Activated CD8-positive, alpha-beta memory T cell treated with anti-CD3 and anti-CD28 coated beads, Interleukin-2, amount 50 U/mL, for 4 hours (primary cell): Measurements from ENCODE around the gene P3H2.

Experiments
- DNase-seq: peaks from one replicate; pipeline ENCODE4 v3.0.0-alpha.2; 2020

The P3H2 gene

DNA sequence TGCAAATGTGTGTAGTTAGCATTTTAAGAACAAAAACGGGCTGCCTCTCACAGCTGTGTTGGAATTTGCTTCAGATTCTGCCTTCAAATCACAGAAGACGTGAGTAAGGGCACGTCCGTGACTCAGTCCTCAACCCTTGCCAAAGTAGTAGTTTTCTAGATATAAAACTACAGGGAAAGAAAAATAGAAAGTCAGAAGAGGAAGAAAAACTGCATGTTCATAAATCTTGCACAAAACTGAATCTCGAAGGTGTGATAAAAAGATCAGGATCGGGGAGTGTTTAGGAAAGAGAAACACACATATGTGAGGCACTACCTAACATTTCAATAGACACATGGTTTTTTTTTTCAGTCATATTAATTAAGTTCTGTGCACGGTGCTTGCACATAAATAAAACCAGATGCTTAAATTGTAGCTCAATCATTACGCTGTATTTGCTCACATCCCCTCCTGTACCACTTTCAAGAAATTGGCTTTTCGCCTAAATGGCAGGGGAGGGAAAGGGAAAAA is 71.7 kb downstream of the P3H2 start:
- DNase-seq: no peak

DNA sequence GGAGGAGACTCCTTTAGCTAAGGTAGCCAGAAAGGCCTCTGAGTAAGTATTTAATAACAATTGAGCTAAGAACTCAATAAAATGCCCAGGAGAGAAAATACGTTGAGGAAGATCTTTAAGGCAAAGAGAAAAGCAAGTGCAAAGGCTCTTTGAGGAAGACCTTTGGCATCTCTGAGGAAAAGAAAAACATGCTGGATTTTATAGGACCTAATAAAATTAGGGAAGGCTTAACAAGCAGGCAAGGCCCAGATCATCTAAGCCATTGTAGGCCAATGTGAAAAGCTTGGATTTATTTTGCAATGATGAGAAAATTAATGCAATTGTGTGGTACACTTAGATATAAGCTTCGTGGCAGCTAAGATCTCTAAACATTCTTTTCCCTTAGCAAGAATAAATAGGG is 75.7 kb downstream of the P3H2 start:
- DNase-seq: no peak

DNA sequence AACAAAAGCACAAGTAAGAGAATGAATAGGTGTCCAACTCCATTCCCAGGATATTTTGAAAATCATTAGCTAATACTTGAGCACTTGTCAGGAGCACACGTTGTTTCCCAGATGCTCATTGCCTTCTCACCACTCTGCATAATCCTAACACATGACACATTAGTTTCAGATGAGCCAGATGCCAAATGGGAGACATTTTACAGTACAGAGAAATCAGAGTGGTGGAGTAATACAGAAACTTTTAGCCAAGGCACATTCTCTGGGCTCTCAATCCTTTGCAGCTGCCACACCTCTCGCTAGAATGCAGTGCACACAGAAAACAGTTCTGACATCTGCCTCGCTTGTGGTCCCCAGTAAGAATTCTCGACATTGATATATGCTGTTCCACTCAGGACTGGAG is 76.6 kb downstream of the P3H2 start:
- DNase-seq: no peak

DNA sequence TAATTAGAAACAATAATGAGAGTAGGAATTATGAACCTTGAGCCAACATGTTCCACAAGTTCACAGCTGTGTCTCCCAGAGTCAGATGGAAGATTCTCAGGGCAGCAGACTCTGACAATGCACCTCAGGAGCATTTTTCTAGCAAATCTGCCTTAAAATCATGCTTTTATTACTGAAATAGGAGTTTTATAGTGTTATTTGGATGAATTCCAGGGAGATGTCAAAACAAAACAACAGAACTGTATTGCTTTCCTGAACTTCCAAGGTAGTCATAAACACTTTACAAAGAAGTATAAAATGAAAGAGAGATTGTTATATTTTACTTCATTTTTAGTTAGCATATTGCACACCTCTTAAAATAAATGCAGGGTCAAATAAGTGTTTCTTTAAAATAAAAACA is 77.0 kb downstream of the P3H2 start:
- DNase-seq: no peak

DNA sequence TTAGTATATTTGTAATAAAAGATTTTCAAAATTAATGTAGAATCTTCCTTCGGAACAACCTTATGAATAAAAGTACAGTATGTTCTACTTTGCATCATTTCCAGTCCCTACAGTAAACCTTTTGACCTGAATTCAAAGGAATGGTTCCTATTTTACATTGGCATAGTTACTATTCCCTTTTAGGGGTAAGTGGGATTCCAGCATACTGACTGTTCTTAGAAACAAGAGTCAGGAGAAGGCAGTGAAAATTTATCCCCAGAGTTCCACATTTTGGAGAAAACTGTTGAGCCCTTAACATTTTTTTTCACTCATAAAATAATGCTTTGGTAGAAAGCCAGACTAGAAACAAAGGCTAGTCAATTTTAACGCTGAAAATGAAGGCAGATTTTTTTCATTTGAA is 78.1 kb downstream of the P3H2 start:
- no peak for DNase-seq

DNA sequence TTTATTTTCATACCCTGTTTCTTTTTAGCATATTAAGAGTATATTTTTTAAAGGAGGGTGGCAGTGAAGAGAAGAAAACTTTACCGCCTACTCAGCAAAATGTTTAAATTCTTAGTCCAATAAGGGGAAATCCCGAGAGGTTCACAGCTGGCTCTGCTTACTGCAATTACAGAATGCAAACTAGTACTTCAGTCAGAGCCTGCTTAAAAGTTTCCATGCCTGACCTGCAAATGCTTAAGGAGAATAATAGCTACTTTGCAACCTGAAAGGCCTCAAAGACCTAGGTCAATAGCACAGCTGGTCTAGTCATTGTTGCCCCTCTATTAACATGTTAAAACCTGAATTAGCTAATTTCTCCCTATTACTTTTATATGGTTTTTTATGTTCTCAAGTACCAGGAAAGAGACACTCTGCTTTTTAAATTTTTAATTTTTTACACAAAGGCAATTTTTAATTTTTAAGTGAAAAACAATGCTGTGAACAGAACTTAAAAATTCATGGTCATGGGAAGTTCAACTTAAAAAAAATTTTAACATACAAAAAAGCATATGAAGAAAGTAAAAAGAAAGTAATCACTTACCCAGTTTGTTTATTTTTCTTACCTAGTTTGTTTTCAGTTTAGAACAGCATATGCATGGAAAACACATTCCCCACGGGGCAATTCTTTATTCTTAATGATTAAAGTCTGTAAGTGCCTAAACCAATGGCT is 79.2 kb downstream of the P3H2 start:
- no peak for DNase-seq

DNA sequence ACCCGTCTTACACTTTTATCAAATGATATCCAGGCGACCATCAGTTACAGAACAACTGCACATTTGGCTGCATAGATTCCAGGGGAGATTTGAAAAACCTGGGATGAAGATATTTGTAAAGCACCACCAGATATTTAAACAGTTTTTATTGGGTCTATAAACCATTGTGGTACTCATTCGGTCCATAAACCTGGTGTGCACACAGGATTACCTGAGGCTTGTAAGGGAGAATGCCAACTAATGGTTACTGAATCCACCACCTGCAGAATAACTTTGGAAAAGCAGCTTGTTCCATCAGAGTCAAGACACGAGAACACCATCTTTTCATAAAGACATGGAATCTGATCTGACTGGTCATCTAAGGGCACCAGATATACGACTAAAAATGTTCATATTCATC is 80.6 kb downstream of the P3H2 start:
- no peak for DNase-seq

DNA sequence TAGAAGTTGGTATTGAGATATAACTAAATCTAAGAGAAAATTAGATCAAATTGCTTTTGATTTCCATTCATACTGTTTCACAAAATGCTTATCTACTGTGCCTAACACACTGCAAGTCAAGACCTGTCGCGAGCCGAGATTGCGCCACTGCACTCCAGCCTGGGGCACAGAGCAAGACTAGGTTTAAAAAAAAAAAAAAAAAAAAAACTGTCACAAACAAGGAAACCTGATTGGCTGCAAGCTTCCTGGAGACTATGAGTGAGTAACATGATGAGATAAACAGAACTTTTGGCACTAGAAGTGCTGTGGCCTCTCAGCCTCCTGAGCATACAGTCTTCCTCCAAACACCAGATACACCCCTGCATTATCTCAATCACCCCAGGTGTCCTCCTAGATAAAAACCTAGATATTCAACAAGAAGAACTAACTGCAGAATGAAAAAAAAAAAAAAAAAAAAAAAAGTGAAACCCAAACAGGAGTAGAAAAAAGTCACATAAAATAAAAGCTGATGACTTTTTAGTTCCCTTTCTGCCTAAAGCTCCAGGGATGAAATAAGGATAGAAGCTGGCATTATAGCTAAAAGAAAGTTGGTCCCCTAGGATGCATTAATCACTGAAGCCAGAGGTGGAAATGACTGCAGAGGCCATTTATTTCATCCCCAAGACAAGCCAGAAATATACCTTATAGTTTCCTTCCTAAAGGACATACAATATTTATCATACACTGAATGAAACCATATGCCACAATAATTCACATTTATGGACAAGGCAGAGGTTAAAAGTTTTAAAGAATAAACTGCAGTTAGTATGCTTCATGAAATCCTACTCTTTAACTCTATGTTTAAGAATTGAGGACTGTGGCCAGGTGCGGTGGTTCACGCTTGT is 82.4 kb downstream of the P3H2 start:
- DNase-seq: no peak

DNA sequence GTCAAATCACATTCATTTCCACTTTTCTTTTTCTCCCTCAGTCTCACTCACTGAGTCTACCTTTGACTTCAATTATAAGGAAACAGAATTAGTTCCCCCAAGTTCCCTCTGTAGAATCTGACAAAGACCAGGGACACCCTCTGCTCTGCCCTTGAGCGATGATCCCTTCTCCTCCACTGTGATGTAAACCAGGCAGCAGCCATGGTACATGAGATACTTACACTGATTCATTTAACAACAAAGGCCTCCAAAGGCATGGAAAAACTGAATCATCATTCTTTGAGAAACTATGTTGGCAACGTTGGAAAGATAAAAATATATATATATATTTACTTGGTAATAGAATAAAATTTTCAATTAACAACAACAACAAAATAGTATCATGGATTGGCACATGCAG is 84.1 kb downstream of the P3H2 start:
- DNase-seq: no peak

DNA sequence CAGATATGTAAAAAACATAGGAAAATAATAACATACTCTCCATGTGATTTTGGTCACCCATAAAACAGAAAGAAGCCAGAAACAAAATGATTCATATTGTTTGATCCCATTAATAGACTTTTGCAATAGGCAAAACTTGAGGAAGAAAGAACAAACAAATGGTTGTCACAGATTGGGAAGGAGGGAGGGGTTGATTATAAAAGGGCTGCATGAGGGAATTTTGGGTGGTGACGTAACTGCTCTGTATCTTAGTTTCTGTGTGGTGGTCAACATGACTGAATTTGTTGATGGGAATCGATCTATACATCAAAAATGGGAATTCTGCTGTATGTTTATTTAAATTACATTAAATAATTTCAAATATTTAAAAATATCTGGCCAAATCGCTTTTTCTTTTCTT is 86.3 kb downstream of the P3H2 start:
- DNase-seq: no peak

DNA sequence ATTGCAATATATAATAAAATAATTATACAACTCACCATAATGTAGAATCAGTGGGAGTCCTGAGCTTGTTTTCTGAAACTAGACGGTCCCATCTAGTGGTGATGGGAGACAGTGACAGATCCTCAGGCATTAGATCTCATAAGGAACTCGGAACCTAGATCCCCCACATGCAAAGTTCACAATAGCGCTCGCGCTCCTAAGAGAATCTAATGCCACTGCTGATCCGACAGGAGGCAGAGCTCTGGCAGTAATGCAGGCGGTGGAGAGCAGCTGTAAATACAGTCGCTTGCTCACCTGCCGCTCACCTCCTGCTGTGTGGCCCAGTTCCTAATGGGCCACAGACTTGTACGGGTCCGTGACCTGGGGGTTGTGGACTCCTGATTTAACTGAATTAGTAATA is 87.8 kb downstream of the P3H2 start:
- DNase-seq: no peak

DNA sequence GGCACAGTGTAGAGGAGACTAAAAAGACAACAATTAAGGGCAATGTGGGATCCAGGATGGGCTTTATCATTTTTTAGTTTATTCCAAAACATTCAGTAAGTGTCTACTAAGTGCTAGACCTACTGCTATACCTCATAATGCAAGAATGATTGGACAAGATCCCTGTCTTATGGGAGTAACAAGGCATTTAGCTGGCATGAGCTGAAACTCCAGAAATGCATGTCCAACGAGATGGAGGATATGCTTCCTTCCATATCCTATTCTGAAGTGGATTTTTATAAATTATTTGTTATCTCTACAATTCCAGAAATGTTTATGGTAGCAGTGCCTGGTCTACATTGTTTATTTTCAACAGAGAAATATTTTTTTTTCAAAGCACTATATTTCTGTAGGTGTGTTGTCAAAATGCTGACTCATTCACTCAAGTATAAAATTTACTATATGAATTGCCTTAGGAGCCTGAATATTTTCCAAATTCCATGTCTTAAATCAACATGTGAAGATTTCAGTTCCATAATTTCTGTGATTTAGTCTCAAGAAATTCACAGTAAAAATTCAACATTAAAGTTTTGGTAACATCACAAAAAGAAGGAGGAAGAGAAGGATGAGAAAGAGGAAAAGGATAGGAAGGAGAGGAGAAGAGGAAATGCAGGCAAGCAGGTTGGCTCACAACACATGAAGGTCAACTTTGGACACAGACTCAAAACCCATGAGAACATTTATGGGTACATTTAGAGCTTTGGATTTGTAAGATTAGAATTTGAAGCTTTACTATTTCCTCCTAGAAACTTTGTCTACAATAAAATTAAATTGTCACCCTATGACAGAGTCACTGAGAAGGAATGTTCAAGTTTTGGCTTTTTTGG is 88.6 kb downstream of the P3H2 start:
- DNase-seq: no peak

DNA sequence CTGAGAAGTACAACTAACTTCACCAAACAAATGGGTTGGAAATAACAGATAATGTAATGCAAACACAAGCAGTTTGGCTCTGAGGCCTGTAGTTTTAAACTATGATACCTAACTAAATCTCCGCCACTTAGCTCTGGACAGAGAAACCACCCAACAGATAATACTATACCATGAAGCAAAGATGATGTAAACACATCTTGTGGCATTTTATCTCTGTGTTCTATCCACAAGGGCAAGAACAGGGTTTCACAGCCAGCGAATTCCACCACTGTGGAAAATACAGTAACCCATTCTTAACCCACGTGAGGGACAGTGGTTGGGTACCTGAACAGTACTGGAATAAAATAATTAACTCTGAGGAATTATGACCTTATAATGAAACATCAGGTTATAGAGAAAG is 93.6 kb downstream of the P3H2 start:
- DNase-seq: no peak

DNA sequence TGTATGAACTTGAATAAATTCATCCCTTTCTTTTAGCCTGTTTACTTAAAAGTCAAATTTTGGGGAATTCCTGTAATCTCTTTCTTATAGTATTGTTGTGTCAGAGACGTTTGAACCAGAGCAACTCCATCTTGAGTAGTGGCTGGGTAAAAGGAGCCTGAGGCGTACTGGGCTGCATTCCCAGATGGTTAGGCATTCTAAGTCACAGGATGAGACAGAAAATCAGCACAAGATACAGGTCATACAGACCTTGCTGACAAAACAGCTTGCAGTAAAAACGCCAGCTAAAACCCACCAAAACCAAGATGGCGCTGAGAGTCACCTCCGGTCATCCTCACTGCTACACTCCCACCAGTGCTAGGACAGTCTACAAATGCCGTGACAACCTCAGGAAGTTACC is 94.5 kb downstream of the P3H2 start:
- DNase-seq: no peak

DNA sequence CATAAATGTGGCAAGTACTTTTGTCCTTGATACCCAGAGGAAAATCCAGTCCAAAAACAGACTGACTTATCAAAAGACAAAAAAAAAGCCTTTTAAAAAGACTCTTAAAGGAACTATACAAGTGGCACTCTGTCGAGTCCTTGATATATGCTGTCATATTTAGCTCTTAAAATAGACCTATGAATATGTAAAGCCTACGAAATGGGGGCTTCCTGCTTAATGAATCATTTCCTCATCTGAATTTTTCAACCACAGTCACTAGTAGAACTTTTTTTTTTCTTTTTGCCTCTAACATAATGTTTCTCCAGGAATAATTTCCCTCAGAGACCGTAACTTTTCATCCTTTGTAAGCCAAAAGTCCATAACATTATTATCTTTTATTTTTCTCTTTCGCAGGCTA is 95.8 kb downstream of the P3H2 start:
- DNase-seq: no peak

DNA sequence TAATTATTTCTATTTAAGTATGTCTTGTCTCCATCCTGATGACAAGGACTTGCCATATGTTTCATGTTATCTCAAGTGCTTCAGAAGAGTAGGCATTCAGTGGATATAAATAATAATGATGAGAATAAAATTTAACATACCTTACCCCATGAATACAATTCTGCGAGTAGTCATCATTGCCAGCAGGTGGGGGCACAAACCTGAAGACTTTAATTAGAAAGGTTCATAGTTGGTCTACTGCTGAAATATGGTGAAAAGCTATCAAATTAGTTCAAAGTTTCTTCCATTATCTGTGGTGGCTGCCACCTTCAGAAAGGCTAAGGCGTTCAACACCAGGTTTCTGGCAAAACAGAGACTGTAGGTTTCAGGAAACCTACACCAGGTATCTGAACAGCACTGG is 100.9 kb downstream of the P3H2 start:
- DNase-seq: no peak

DNA sequence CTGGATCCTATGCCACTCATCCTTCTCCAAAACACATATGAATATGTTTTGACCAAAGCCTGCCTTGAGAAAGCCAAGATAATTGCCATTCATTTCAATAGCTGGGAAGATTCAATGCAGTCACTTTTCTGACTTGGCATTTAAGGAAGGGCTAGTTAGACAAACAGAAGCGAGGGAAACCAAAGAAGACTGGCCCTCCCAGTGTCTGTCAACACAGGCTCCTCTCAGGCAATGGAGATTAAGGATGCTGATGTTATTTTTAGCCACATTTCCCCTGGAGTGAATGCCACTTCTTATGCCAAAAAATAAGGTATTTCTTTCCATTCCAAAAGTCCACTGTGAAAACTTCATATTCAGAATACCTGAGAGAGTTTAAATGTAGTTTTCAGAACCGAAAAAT is 101.7 kb downstream of the P3H2 start:
- no peak for DNase-seq

DNA sequence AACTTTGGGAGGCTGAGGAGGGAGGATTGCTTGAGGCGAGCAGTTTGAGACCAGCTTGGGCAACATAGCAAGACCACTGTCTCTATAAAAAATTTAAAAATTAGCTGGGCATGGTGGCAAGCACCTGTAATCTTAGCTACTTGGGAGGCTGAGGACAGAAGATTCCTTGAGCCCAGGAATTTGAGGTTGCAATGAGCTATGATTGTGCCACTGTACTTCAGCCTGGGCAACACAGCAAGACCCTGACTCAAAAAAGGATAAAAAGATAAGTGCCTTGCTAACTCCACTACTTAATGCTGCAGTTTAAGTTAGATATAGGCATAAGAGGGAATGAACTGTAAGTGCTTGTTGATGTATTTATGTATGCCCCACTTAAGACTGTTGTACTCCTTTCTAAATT is 102.2 kb downstream of the P3H2 start:
- no peak for DNase-seq

DNA sequence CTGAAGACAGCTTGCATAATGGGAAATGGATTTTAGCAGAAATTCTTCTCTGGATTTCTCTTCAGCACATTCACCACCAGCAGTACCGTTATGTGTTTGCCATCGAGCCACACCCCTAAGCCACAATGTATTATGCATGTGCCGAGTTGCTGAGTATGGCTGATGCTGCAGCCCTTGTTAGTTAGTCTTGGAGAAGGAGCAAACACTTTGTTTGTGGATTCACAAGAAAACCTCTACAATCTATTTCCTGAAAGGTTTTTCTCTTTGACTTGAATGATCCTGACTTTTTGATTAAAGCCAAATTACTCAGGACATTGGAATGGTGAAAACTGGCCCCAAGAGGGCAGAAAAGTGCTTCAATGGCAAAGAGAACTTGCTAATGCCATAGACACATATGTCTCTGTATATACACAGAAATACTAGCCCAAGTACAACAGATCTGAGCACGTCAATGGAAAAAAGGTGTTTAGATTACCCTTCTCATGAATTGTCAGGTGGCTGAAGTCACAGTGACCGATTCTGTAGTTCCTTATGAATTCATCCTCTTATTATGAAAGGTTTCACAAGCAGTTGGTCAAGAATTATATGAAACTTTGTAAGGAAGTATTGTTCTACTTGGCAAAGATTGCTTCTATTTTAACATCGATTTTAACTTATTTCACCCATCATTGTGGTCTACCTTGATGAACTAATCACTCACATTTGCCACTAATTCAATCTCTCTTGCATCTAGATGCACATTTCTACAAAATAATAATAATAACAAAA is 103.0 kb downstream of the P3H2 start:
- DNase-seq: no peak

DNA sequence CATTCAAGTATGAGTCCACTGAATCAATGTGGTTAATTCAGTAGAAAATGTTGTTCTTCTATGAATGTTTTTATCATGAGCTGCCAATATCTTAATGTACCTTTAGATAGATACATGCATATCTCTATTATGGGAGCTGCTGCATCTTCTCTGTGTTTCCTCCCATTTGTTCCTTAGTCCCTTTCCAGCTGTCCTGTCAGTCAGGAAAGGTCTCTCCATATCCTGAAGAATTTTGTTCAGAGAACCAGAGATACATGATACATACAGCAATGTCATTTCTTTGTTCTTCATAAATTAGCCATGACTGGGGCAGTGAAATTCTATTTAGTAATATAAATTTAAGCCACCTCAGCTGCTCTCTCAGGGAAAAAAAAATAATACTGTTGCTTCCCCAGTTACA is 103.7 kb downstream of the P3H2 start:
- DNase-seq: no peak

DNA sequence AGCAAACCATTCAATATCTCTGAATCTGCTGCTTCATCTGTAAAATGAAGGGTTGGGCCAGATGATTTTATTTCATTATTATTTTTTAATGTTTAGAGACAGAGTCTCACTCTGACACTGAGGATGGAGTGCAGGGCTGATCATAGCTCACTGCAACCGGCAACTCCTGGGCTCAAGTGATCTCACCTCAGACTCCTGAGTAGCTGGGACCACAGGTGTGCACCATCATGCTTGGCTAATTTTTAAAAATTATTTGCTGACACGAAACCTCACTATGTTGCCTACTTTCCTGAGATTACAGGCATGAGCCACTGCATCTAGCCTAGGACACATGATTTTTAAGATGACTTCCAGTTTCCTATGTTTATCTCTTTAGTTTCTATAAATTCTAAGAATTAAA is 105.8 kb downstream of the P3H2 start:
- DNase-seq: no peak
